Hepatic stellate cell (primary cell): ENCODE data around the gene HPS3.
A peak's percentile ranks its signal among the peaks of the same experiment; 100 is the strongest.
"Not testable (repeated sequence)": the region's sequence is repeated elsewhere in the genome, so short reads cannot be mapped to it uniquely, and the experiment has no call there.

ENCODE experiments used
- DNase-seq: peaks from one replicate; pipeline ENCODE4 v3.0.0; 2011; ENCODE audit warnings: low spot score

Gene HPS3, protein sequence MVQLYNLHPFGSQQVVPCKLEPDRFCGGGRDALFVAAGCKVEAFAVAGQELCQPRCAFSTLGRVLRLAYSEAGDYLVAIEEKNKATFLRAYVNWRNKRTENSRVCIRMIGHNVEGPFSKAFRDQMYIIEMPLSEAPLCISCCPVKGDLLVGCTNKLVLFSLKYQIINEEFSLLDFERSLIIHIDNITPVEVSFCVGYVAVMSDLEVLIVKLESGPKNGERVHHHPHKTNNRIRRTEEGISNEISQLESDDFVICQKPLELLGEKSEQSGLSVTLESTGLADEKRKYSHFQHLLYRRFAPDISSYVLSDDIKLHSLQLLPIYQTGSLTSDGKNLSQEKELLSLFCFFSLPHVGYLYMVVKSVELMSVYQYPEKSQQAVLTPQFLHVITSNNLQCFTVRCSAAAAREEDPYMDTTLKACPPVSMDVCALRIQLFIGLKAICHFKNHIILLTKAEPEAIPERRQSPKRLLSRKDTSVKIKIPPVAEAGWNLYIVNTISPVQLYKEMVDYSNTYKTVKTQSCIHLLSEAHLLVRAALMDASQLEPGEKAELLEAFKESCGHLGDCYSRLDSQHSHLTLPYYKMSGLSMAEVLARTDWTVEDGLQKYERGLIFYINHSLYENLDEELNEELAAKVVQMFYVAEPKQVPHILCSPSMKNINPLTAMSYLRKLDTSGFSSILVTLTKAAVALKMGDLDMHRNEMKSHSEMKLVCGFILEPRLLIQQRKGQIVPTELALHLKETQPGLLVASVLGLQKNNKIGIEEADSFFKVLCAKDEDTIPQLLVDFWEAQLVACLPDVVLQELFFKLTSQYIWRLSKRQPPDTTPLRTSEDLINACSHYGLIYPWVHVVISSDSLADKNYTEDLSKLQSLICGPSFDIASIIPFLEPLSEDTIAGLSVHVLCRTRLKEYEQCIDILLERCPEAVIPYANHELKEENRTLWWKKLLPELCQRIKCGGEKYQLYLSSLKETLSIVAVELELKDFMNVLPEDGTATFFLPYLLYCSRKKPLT

DNA sequence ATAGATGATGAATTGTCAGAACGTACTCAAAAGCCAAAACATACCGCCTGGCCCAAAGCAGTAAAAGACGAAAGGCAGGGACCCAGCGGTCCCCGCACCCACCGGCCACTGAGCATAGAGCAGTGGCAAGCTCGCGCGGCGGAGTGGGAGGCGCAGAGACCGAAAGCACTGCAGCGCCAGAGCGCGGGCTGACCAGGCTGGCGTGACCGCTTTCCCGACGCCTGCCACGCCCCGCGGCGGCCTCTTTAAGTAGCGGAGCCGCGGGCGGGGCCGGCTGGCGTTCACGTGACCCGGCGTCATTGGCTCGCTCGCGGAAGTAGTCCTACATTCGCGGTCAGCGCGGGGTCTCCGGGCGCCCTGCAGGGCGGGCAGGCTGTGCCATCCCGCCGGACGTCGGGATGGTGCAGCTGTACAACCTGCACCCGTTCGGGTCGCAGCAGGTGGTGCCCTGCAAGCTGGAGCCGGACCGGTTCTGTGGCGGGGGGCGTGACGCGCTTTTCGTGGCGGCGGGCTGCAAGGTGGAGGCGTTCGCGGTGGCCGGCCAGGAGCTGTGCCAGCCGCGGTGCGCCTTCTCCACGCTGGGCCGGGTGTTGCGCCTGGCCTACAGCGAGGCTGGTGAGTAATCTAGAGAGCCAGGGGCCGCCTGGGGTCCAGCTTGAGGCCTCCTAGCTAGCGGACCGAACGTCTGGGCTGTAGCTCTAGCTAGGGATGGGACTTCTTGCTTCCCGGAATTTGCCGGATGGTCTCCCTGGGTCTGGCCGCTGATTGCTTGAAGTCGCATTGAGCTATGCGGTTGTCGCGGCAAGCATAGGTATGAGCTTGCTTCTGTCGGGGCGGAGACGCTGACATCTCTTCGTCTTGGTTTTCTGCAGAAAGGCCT, at the start of gene HPS3:
Gene HPS3, plus strand, starts transcription at position 313 of the 880 bp plus-strand sequence. Its CDS starts 86 bp downstream, at position 399.
- DNase-seq: peak; percentile 88

DNA sequence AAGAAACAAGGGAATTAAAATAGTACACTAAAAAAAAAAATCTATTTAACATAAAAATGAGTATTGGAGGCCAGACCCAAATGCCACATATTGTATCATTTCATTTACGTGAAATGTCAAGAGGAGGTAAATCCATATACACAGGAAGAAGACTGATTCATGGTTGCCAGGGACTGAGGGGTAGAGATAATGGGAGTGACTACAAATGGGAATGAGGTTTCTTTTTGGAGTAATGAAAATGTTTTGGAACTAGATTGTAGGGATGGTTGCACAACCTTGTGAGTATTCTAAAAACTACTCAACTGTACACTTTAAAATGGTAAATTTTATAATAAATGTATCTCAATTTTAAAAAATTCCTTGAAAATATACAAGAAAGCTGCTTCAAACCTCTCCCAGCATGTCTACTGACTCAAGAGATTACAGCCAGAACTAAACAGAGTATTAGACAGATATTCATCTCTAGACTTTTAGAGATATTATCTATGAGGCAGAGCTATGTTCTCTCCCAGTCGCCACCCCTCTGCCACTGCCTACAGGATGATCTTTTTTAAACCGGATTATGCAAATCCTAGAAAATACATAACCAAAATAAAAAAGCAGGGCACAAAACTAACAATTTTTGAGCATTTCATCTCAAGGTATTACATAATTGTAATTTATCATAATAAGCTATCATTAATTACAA, 49.3 kb upstream of the HPS3 start:
- DNase-seq: no peak

DNA sequence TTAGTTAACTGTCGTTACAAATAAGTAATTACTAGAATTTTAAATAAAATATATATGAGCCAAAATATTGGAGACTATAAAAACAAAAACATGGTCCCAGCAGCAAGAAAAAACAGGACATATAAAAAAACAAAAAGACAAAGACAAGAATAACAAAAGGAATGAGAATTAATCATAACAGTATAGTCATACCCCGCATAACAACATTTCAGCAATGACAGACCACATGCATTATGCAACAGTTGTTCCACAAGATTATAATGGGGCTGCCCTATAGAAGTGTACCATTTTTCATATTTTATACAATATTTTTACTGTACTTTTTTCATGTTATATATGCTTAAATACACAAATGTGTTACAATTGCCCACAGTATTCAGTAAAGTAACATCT, 48.7 kb upstream of the HPS3 start:
- peak; percentile 37 for DNase-seq

DNA sequence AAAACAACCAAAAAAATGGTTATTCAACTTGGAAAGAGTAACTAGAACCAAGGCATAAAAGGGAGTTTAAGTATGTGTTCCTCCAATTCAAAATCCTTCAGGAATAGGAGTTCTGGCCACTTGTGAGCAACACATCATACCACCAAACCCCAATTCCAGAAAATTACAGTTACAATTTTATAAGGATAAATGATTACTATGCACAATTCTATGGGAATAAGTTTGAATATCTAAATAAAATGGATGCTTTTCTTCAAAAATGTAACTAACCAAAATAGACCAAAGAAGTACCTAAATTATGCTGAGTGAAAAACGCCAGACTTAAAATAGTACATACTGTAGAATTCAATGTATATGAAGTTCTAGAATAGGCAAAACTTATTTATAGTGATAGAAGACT, 47.7 kb upstream of the HPS3 start:
- no peak for DNase-seq

DNA sequence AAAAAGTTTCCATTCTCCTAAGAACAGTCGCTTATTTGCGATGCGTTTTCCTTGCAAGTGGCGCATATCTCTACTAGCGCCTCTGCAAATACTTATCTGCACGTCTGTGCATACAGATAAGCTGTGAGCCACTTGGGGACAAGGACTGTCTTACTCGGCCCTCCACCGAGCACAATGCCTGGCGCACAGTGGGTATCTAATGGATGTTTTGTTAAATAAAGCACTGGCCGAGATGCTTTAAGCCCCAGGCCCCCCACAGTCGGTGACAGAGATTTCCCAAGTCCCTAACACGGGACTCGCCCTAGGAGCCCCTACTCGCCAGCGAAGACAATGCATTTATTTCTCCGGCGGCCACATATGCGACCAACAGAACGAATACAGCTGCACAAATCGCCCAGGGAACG, 43.6 kb upstream of the HPS3 start:
- peak; percentile 42 for DNase-seq

DNA sequence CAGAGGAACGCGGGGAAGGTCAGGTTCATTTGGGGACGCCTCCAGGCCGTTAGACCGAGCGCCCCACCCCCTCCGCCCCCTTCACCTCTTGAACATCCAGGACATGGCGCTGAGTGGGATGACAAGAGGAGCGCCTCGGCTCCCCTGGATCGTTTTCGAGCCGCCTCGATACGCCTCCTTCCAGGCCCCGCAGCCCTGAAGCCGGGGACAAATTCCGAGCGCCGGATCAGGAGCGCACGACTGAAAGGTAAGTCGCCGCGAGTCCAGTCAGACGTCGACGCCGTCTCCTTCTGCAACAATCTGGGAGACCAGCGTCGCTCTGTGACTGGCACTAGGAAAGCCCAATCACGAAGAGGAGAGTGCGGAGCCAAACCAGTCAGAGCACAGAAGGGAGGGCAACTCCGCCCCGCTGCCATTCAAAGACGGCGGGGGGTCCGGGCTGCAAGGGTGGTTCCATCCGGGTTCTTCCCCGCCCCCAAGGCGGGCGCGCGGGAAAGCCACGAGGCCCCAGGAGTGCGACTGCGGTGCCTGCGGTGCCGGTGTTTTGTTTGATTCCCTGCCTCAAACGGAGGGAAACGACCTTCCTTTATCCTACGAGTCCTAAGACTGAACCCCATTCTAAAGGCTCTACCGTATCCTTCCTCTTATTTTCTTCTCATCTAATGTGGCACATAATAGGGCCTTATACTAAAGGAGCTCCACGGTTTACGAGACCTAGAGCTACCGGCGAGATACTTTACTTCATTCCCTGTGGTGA, 43.0 kb upstream of the HPS3 start, which contains the start of gene HLTF:
Gene HLTF, minus strand, starts transcription at position 302 of the 757 bp plus-strand sequence. Its CDS starts 197 bp downstream, at position 105.
- peak; percentile 98 for DNase-seq

DNA sequence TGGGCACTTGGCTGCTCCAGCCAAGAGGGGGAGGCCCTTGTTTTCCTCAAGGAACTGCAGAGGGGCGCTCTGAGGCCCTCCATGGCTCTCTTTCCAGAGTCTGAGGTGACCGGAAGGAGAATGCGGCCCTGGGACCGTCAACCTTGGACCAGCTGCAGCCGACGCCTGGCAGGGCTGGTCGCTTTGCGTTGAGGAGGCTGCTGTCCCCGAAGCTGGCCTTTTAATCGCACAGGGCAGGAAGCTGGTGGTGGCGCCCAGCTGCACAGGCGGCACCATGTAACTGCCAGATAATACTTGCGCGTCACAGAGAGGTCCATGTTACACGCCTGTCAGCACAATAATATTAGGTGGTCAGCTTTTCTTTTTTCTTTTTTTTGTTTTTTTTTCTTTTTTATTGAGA, 42.2 kb upstream of the HPS3 start:
- DNase-seq: no peak

DNA sequence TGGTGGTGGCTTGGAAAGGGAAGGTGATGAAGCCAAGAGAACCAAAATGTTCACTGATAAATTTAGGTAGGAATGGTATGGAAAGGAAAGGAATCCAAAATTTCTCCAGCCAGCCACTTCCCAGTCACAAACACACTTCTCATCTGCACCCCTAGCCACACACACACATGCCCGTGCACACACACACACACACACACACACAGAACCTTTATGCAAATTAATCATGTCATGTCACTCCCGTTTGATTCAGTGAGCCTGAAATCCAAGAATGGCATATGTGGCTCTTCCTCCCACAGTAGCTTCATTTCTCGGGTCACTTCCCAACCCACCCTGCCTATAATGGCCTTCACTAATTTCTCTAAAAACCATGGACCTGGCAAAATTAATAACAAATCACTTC, 40.0 kb upstream of the HPS3 start:
- DNase-seq: no peak

DNA sequence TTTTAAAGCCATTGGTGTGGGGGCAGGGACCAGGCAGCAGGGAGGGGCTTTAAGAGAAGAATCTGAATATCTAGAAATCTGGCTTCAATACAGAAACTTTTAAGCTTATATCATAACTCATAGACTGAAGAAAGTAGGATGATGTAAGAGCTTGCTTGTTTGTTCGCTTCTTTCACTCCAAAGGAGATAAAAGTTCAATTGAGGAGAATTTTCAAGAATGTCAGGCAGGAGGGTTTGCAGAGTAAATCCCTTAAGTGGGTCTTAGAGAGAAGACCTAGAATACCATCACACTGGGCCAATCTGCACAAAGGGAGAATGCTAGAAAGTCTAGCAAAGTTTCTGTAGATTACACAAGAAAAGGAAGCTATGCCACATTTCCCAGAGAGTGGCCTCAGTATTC, 39.0 kb upstream of the HPS3 start:
- no peak for DNase-seq

DNA sequence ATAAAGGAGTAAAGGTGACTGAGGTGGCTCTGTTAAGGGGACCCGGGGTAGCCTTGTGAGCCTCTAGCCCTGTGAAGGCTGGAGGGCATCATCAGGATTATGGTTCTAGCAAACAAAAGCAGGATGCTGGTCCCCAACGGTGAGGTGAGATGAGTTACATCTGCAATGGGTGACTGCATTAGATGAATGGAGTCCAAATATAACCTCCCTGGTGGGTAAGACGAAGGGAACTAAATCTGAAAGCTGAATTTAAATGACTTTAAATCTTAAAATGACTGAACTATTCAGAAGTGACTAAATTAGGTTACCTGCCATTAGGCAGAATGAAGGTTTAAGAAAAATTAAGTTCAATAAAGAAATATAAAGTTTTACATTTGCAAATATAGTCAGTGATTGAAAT, 38.5 kb upstream of the HPS3 start:
- no peak for DNase-seq

DNA sequence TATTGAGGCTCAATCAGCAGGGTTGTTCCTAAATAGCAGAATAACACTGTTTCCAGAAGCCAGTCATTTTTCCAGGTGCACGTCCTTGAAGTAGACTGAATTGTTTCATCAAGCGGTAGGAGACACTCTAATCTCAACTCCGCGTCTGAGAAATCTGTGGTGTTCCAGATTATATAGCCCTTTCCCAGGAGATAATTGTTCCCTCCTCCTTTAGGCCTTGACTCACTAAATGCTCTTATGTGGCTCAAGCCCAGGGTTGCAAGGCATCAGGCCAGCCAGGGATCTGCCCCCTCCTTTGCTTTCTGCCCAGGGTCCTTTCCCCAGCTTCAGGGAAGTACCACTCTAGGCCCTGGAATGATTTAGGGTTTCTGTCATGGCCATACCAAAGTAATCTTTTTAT, 37.5 kb upstream of the HPS3 start:
- DNase-seq: no peak

DNA sequence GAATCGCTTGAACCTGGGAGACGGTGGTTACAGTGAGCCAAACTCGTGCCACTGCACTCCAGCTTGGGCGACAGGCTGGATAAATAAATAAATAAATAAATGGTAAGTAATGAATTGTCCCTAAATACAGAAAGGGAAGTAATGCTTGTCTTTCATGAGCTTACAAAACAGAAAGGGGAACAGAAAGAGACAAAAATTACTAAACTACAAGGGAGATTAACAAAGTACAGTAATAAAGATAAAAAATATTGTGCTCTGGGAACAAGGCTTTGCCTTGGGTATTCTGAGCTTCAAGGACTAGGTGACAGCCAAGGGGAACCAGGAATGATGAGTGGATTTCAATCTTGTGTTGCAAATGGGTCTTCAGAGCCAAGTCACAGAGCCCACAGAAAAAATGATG, 34.0 kb upstream of the HPS3 start:
- DNase-seq: no peak

DNA sequence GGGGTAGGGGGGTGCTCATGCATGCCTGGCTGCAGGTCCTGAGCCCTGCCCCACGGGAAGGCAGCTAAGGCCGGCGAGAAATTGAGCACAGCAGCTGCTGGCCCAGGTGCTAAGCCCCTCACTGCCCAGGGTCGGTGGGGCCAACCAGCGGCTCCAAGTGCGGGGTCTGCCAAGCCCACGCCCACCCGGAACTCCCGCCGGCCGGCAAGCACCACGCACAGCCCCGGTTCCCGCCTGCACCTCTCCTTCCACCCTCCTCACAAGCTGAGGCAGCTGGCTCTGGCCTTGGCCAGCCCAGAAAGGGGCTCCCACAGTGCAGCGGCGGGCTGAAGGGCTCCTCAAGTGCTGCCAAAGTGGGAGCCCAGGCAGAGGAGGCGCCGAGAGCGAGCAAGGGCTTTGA, 31.5 kb upstream of the HPS3 start:
- DNase-seq: not testable (repeated sequence)

DNA sequence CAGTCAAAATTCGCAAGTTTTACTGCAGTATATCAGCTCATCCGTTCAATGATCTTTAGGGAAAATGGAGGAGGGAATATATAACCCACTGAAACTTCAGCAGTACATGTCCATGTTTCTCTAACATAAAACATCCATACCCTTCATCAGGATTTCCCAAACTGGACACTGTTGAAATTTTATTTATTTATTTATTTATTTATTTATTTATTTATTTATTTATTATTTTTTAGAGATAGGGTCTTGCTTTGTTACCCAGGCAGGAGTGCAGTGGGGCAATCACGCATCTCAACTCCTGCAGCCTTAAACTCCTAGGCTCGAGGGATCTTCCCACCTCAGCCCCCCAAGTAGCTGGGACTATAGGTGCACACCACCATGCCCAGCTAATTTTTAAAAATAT, 28.3 kb upstream of the HPS3 start:
- DNase-seq: no peak

DNA sequence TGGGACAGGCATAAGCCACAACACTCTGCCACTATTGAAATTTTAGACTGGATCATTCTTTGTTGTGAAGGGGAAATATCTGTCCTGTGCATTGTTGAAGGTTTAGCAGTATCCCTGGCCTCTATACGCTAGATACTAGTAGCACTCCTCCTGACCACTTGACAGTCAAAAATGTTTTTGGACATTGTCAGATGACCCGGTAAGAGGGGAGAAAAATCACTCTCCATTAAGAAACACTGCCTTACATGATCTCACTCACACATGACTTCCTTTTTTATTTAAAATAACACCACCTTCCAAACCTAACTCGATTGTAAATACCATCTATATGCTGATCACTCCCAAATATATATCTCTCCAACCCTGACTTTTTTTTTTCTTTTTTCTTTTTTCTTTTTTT, 27.8 kb upstream of the HPS3 start:
- DNase-seq: no peak

DNA sequence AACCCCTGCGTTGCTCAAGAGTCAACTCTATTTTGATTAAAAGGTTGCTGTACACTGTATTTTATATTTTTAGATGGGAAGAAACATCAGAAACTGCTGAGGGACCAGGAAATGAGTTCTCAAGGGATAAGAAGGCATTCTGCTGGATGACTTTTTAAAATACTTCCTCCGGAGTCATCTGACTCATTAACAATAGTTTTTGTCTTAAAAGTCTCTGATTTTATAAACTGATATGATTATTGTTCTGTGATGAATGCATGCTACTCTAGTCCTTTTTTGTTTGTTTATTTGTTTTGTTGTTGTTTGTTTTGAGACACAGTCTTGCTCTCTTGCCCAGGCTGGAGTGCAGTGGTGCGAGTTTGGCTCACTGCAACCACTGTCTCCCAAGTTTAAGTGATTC, 25.0 kb upstream of the HPS3 start:
- no peak for DNase-seq

DNA sequence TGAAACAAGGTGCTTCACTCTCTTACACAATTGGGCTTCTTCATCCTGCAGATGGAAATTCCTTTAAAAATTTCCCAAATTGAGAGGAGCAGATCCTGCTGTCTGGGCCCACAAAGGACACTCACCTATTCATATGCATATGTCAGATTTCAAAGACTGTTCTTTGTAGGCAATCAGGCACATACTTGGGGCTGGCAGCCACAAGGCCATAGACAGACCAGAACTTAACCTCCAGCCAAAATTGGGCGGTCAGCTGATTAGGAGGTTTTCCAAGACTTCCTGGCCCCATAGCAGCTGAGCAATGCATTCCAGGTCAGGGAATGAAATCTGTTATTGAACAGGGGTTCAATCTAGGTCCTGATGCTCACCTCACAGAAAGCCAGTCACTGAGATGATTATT, 15.0 kb upstream of the HPS3 start:
- DNase-seq: no peak

DNA sequence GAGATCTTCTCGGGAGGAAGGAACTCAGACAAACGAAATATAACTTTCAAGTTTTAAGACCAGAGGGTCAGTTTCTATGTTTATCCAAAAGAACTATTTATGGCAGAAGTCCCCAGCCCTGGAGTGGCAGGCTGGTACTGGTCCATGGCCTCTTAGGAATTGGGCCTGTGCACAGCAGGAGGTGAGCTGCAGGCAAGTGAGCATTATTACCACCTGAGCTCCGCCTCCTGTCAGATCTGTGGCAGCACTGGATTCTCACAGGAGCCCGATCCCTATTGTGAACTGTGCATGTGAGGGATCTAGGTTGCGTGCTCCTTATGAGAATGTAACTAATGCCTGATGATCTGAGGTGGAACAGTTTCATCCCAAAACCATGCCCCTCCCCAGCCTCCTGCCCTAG, 14.3 kb upstream of the HPS3 start:
- DNase-seq: no peak

DNA sequence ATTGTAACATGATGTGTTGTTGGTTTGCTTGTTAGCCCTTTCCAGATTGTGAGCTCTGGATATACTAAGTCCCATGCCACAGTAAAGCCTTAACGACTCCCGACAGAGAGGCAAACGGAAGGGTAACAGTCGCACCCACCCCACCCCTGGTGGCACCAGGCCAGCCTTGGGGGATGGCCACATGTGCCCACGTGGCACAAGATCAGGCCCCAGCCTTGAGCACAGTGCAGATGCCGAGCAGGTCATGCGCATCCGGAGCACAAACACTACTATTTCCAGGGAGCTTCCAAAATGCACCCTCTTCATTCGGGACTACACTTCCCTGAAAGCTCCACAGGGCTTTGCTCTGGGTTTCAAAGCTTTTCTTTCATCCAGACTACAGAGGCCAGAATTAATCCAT, 10.7 kb upstream of the HPS3 start:
- no peak for DNase-seq

DNA sequence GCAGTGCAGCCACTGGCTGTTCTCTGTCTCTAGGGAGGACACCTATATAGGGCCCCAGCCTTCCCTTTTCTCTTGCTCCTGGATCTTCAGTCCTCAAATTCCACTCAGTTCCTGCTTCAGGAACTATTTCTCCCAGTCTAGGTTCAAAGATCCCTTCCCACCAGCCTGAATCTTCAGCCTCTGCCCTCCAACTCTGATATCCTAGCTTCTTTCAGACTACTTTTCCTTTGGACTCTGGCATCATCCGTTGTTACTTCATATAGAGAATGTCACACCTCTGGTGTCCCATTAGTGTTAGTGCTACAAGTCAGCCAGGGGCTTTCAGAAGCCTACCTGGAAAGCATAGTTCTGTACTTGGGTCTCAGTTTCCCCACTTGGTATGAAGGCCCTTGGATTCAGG, 10.0 kb upstream of the HPS3 start:
- DNase-seq: no peak
